Ascending aorta (tissue), 2 donors: ENCODE data around the gene NTSR1. TPM values are rescaled to one million over a fixed set of nuclear protein-coding genes. Genes with fewer than 3 reads are reported as not detected.

ENCODE experiments used
- DNase-seq, 2 donors: peaks; one replicate each; pipeline ENCODE4 v3.0.0-alpha.2; 2019; ENCODE audit warnings: low spot score in 2 of 2
- H3K27ac ChIP-seq, 2 donors: fragments of 200-600 bp; sonication (generic); one replicate each; pipeline ENCODE4 v1.5.1; 2016 to 2017; ENCODE audit warnings: mild to moderate bottlenecking in 1 of 2
- H3K27me3 ChIP-seq: fragments of 200-600 bp; sonication (generic); one replicate; pipeline ENCODE4 v1.5.1; 2017
- H3K36me3 ChIP-seq, 2 donors: fragments of 200-600 bp; sonication (generic); one replicate each; pipeline ENCODE4 v1.5.1; 2016
- H3K4me1 ChIP-seq, 2 donors: fragments of 200-600 bp; sonication (generic); one replicate each; pipeline ENCODE4 v1.5.1; 2016 to 2017; ENCODE audit warnings: mild to moderate bottlenecking in 1 of 2
- H3K4me3 ChIP-seq, 2 donors: fragments of 200-600 bp; sonication (generic); one replicate each; pipeline ENCODE4 v1.5.1; 2016 to 2017; ENCODE audit warnings: mild to moderate bottlenecking in 1 of 2
- H3K9me3 ChIP-seq, 2 donors: fragments of 200-600 bp; sonication (generic); one replicate each; pipeline ENCODE4 v1.5.1; 2016
- intact Hi-C: fragments of 100-400 bp; cut with DNase I; formaldehyde crosslinking; loops from one replicate; pipeline ENCODE4 v1.15.1; 2023
- total RNA-seq: library from RNA; depleted of rRNA; stranded (reverse); fragments of >200 nt; gene quantifications from one replicate; pipeline ENCODE4 v1.1.0, GENCODE V29; 2016
- TF ChIP-seq, protein P1 (sequence below), 3 experiments: fragments of 200-600 bp in 2 of 3; fragments of 450-650 bp in 1 of 3; sonication (generic) in 2 of 3; IDR thresholded peaks; one replicate each; pipeline ENCODE4 v1.5.1; 2016 to 2019; ENCODE audit warnings: antibody characterized with exemption in 3 of 3, mild to moderate bottlenecking in 1 of 3, moderate library complexity in 1 of 3

NTSR1 gene
- total RNA-seq, 1 donor from 2014 or later = not detected

DNA sequence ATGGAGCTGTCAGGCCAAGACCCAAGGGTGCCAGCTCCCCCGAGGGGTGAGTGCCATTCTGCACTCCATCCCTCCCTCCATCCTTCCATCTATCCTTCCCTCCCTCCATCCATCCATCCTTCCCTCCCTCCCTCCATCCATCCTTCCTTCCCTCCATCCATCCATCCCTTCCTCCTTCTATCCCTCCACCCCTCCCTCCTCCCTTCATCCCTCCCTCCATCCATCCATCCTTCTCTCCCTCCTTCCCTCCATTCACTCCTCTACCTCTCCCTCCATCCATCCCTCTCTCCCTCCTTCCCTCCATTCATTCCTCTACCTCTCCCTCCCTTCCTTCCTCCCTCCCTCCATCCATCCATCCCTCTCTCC, 46.3 kb downstream of the NTSR1 start:
- Histone ChIP-seq H3K4me3 (no peak overlapping the region), H3K4me1 (no peaks in the 10 kb centered on the region), H3K9me3 (no peaks in the 10 kb centered on the region), H3K27ac (no peak overlapping the region), H3K27me3 (no peaks in the 10 kb centered on the region), H3K36me3 (no peaks in the 10 kb centered on the region)
- TF ChIP-seq, protein P1, sequence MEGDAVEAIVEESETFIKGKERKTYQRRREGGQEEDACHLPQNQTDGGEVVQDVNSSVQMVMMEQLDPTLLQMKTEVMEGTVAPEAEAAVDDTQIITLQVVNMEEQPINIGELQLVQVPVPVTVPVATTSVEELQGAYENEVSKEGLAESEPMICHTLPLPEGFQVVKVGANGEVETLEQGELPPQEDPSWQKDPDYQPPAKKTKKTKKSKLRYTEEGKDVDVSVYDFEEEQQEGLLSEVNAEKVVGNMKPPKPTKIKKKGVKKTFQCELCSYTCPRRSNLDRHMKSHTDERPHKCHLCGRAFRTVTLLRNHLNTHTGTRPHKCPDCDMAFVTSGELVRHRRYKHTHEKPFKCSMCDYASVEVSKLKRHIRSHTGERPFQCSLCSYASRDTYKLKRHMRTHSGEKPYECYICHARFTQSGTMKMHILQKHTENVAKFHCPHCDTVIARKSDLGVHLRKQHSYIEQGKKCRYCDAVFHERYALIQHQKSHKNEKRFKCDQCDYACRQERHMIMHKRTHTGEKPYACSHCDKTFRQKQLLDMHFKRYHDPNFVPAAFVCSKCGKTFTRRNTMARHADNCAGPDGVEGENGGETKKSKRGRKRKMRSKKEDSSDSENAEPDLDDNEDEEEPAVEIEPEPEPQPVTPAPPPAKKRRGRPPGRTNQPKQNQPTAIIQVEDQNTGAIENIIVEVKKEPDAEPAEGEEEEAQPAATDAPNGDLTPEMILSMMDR (IDR thresholded peaks at IDR 0.05) = no peak
- DNase-seq = no peak
- intact Hi-C loops = no loop called here

DNA sequence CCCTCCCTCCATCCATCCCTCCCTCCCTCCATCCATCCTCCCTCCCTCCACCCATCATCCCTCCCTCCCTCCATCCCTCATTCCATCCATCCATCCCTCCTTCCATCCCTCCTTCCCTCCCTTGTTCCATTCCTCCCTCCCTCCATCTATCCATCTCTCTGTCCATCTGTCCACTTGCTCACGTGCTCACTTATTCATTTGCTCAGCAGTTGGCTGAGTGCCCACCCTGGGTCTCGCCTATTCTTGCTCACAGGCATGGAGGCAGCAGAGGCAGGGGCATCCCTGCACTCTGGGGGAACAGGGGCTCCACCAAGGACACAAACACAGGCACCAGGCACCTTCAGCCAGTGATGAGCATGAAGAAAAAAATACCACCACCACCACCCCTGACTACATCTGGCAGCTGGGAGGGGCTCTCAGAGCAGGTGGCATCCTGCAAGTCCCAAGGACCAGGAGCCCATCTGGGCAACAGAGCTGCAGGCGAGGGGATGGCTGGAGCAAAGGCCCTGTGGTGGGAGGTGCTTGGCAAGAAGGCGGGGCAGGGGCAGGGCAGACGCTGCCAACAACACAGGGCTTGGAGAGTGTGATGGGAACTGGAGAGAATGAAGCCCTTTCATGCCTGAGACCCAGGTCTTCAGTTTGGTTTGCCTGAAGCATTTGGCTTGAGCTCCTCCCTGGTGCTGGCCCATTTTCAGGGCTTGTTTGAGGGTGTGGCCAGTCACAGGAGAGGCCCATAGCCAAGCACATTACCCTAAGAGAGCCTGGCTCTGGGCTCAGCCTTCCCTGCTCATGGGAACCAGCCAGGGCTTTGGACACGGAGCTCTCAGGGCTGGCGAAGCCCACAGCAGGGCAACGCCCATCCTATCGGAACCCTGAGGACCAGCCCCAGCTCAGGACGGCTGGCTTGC, 47.4 kb downstream of the NTSR1 start:
- DNase-seq = no peak
- intact Hi-C loops = no loop called here
- Histone ChIP-seq H3K4me1 (no peaks in the 10 kb centered on the region), H3K9me3 (no peaks in the 10 kb centered on the region), H3K4me3 (no peak overlapping the region), H3K27me3 (no peaks in the 10 kb centered on the region), H3K27ac (no peak overlapping the region), H3K36me3 (no peaks in the 10 kb centered on the region)
- TF ChIP-seq, protein P1 (IDR thresholded peaks at IDR 0.05) = no peak

DNA sequence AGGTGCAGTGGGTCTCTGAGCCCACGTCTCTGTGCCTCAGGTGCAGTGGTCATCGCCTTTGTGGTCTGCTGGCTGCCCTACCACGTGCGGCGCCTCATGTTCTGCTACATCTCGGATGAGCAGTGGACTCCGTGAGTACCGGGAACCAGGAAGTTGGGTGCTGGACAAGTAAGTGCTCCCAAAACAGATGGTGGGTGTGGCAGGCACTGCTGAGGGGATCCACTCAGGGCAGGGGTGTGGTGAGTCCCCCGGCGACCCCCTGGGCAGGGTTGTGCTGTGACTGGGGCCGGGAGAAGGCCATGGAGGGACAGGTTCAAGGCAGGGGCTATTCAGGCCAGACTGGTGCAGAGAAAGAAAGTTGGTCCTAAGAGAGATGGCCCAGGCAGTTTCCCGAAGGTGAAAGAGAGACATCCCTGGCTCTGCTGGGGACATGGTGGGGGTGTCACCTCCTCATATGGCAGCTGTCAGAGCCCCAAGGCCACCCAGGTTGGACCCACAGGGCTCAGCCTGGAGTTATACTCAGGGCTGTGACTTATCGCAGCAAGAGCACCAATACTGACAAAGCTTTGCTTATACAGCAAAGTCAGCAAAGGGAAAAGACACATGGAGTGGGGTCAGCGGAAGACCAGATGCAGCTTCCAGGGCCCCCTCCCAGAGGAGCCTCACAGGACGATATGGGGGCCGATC, 49.7 kb downstream of the NTSR1 start:
- TF ChIP-seq, protein P1 (IDR thresholded peaks at IDR 0.05) = no peak
- Histone ChIP-seq H3K4me3 (no peak overlapping the region), H3K4me1 (no peaks in the 10 kb centered on the region), H3K9me3 (no peaks in the 10 kb centered on the region), H3K36me3 (no peaks in the 10 kb centered on the region), H3K27ac (no peak overlapping the region), H3K27me3 (no peaks in the 10 kb centered on the region)
- intact Hi-C loops = no loop called here
- DNase-seq = no peak

DNA sequence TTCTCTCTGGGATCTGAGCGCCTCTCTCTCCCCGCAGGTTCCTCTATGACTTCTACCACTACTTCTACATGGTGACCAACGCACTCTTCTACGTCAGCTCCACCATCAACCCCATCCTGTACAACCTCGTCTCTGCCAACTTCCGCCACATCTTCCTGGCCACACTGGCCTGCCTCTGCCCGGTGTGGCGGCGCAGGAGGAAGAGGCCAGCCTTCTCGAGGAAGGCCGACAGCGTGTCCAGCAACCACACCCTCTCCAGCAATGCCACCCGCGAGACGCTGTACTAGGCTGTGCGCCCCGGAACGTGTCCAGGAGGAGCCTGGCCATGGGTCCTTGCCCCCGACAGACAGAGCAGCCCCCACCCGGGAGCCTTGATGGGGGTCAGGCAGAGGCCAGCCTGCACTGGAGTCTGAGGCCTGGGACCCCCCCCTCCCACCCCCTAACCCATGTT, 51.4 kb downstream of the NTSR1 start:
- H3K36me3 ChIP-seq = no peaks in the 10 kb centered on the region
- H3K27ac ChIP-seq = no peak overlapping the region
- TF ChIP-seq, protein P1 (IDR thresholded peaks at IDR 0.05) = no peak
- no peaks in the 10 kb centered on the region for H3K4me1 ChIP-seq
- DNase-seq = no peak
- H3K4me3 ChIP-seq = no peak overlapping the region
- no peaks in the 10 kb centered on the region for H3K27me3 ChIP-seq
- no peaks in the 10 kb centered on the region for H3K9me3 ChIP-seq
- intact Hi-C loops = no loop called here

DNA sequence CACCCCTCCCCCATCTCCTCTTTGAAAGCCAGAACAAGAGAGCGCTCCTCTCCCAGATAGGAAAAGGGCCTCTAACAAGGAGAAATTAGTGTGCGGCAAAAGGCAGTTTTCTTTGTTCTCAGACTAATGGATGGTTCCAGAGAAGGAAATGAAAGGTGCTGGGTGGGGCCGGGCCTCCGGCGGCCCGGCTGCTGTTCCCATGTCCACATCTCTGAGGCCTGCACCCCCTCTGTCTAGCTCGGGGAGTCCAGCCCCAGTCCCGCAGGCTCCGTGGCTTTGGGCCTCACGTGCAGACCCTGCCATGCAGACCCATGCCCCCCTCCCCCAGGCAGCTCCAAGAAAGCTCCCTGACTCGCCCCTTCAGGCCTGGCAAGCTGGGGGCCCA, 51.8 kb downstream of the NTSR1 start:
- intact Hi-C loops = no loop called here
- Histone ChIP-seq H3K4me3 (no peak overlapping the region), H3K27ac (no peak overlapping the region), H3K27me3 (no peaks in the 10 kb centered on the region), H3K36me3 (no peaks in the 10 kb centered on the region), H3K9me3 (no peaks in the 10 kb centered on the region), H3K4me1 (no peaks in the 10 kb centered on the region)
- DNase-seq = no peak
- TF ChIP-seq, protein P1 (IDR thresholded peaks at IDR 0.05) = no peak
